Panc1 (cell line): ENCODE results near the gene CLP1. TPM values are rescaled to one million over a fixed set of nuclear protein-coding genes. Genes with fewer than 3 reads are reported as not detected.

ENCODE experiments used
- ATAC-seq: fragments of 200-7000 bp; cut with Tn5 transposase; 2 replicates; pipeline ENCODE4 v1.9.1; 2020; ENCODE audit warnings: mild to moderate bottlenecking, moderate library complexity
- BruUV-seq: library from RNA; stranded (reverse); fragments of 400-500 nt; replicated peaks from 2 replicates; lab custom pipeline; 2021; lab: Mats Ljungman, UMichigan
- CTCF ChIA-PET: fragments of 300-600 bp; sonication (Branson Sonifier 250); formaldehyde crosslinking; loops from one replicate; lab custom pipeline; 2022; ENCODE audit warnings: antibody characterized with exemption; lab: Charles Lee
- POLR2A ChIA-PET: fragments of 300-600 bp; sonication (Branson Sonifier 250); formaldehyde crosslinking; loops from one replicate; lab custom pipeline; 2022; ENCODE audit warnings: antibody characterized with exemption; lab: Charles Lee
- DNase-seq: peaks from one replicate; pipeline ENCODE4 v3.0.0-alpha.2; 2010; ENCODE audit warnings: low read depth, low spot score
- H3K27ac ChIP-seq: 2 replicates; pipeline ENCODE4 v1.5.1; 2011; ENCODE audit warnings: mild to moderate bottlenecking, low read length, inconsistent platforms
- H3K27me3 ChIP-seq: fragments of 200-500 bp; sonication (Bioruptor generic); 2 replicates; pipeline ENCODE4 v1.6.0; 2014; ENCODE audit warnings: low read length, inconsistent platforms; ENCODE audit not compliant: control insufficient read depth, insufficient read depth
- H3K36me3 ChIP-seq: fragments of 200-500 bp; sonication (Bioruptor generic); 2 replicates; pipeline ENCODE4 v1.5.1; 2014; ENCODE audit warnings: inconsistent platforms, mild to moderate bottlenecking, low read length, moderate library complexity; ENCODE audit not compliant: control insufficient read depth, insufficient read depth
- H3K4me1 ChIP-seq: 2 replicates; pipeline ENCODE4 v1.5.1; 2011; ENCODE audit warnings: inconsistent platforms, mild to moderate bottlenecking, low read length, moderate library complexity; ENCODE audit not compliant: control insufficient read depth, insufficient read depth
- H3K4me3 ChIP-seq, 2 experiments: 2 replicates each; pipeline ENCODE4 v1.5.1; 2011 to 2012; ENCODE audit warnings: low read depth in 2 of 2, low read length in 2 of 2, mild to moderate bottlenecking in 2 of 2, inconsistent platforms in 1 of 2, moderate library complexity in 1 of 2
- H3K9me3 ChIP-seq: fragments of 200-500 bp; sonication (Bioruptor generic); 2 replicates; pipeline ENCODE4 v1.5.1; 2014; ENCODE audit warnings: low read depth, mild to moderate bottlenecking, inconsistent platforms, low read length, moderate library complexity; ENCODE audit not compliant: control insufficient read depth, insufficient read depth
- POLR2AphosphoS5 ChIP-seq: IDR thresholded peaks from 2 replicates; pipeline ENCODE4 v1.6.1; 2012; ENCODE audit warnings: mild to moderate bottlenecking, low read depth, low read length, moderate library complexity
- REST ChIP-seq, 2 experiments: IDR thresholded peaks; 2 replicates each; pipeline ENCODE4 v1.6.1; 2011 to 2012; ENCODE audit warnings: low read depth in 2 of 2, control low read depth in 1 of 2, low read length in 1 of 2, mild to moderate bottlenecking in 1 of 2, moderate library complexity in 1 of 2; ENCODE audit not compliant: insufficient read depth in 1 of 2
- SIN3A ChIP-seq: IDR thresholded peaks from 2 replicates; pipeline ENCODE4 v1.6.1; 2012; ENCODE audit warnings: low read depth, mild to moderate bottlenecking, low read length, moderate library complexity, borderline replicate concordance; ENCODE audit not compliant: insufficient read depth
- TCF7L2 ChIP-seq: IDR thresholded peaks from 2 replicates; pipeline ENCODE4 v1.6.1; 2011; ENCODE audit warnings: mild to moderate bottlenecking, low read depth, low read length, inconsistent platforms
- in situ Hi-C: cut with HindIII; loops from 2 replicates; pipeline ENCODE4 v1.10.0; 2016; ENCODE audit warnings: low sequenced_read_pairs, low pct_unique_long_range_greater_than_20kb
- intact Hi-C: fragments of 100-400 bp; cut with micrococcal nuclease; formaldehyde crosslinking; loops from one replicate; pipeline ENCODE4 v1.10.0; 2022; ENCODE audit not compliant: unreplicated experiment
- total RNA-seq: library from RNA; stranded (reverse); gene quantifications from one replicate; pipeline ENCODE4 v1.2.1, GENCODE V29; 2021; ENCODE audit not compliant: unreplicated experiment
- TF ChIP-seq, protein P1 (sequence below): fragments of 450-650 bp; IDR thresholded peaks from 2 replicates; pipeline ENCODE4 v1.5.1; 2017; ENCODE audit warnings: mild to moderate bottlenecking

Gene CLP1
- total RNA-seq, 1 experiment from 2014 or later = 17.7 TPM

DNA sequence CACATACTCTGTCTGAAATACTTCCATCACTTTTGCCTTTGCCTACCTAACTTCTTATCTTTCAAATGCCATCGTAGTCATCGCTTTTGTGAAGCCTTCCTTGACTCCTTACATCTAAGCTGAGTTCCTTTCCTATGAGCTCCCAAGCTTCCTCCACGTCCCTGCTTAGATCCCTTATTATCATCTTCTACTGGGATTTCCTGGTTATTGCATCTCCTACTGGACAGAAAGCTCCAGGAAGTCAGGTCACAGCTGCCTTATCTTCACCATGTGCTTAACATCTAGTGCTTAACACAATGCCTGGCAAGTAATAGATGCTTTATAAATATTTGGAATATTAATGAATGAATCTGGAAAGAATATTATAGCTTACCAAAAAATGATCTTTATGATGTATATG is 13.8 kb upstream of the CLP1 start:
- Histone ChIP-seq H3K36me3 (no peaks in the 10 kb centered on the region), H3K4me3 (no peak overlapping the region), H3K9me3 (no peaks in the 10 kb centered on the region), H3K27ac (no peak overlapping the region), H3K27me3 (peaks cover 5% of the 10 kb centered on the region; the same call in 1 of the 2 replicates), H3K4me1 (peaks cover 27% of the 10 kb centered on the region)
- ChIA-PET CTCF (interaction anchor here (0.5 to 2.3 kb wide), 9 partner anchors 13 to 371 kb away, joined by 3 to 15 read pairs (median 3); partner anchors contain the start of gene UBE2L6), POLR2A (interaction anchor here (0.5 to 0.6 kb wide), 3 partner anchors 36 to 282 kb away, joined by 4 to 5 read pairs (median 5); no protein-coding TSS in a partner anchor)
- DNase-seq = no peak
- in situ Hi-C loops = no loop called here
- TF ChIP-seq, protein P1, sequence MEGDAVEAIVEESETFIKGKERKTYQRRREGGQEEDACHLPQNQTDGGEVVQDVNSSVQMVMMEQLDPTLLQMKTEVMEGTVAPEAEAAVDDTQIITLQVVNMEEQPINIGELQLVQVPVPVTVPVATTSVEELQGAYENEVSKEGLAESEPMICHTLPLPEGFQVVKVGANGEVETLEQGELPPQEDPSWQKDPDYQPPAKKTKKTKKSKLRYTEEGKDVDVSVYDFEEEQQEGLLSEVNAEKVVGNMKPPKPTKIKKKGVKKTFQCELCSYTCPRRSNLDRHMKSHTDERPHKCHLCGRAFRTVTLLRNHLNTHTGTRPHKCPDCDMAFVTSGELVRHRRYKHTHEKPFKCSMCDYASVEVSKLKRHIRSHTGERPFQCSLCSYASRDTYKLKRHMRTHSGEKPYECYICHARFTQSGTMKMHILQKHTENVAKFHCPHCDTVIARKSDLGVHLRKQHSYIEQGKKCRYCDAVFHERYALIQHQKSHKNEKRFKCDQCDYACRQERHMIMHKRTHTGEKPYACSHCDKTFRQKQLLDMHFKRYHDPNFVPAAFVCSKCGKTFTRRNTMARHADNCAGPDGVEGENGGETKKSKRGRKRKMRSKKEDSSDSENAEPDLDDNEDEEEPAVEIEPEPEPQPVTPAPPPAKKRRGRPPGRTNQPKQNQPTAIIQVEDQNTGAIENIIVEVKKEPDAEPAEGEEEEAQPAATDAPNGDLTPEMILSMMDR = no peak
- TF ChIP-seq REST (IDR thresholded peaks at IDR 0.05; ENCODE audit: insufficient read depth in 1 of 2, low read depth in 2 of 2, low read length in 1 of 2) = no peak
- no peak for TF ChIP-seq POLR2AphosphoS5
- no peak for TF ChIP-seq TCF7L2
- no peak for TF ChIP-seq SIN3A
- BruUV-seq = no TSS peak
- ATAC-seq = no peak
- intact Hi-C loops = loop anchor here (5.0 to 10.0 kb wide), 2 partner anchors 189 to 297 kb away; no protein-coding TSS in a partner anchor

DNA sequence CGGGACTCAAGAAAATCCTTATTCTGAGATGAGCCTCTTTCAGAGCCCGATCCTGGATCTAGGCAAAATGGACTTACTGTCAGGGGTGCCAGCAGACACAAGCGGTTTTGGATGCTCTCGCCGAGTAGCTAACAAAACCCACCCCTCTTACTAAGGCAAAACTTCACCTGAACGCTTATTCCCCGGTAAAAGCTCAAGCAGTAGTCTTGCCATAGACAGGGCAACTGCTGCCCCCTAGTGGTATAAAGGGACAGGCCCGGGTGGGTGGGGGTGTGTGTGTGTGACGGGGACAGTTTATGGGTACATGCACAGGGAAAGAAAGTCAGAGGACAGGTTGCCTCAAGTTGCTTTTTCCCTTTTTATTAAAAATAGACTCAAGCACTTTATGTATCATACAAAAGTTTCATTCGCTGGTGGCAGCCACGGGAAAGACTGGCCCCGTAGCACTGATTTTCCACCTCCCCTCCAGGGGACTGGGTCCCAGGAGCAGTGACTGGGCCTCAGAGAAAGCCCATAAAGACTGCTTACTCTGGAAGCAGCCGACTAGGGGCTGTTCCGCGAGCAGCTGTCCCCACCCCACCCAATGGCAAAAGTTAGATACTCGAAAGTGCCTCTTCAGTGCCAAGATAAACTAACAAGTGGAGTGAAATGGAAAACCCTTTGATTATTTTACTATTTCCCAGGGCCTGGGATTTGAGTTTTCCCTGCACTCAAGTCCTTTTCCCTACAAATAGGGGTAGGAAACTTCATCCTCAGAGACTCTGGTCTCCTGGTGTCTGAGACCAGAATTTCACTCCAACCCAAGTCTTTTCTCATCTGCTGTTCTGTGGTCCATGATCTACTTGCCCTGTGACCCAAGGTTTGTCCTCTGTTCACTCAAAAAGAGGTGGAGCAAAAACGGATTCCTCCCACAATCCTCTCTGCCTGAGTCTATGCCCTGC is 12.5 kb upstream of the CLP1 start:
- no TSS peak for BruUV-seq
- ATAC-seq (peak; percentile 77), DNase-seq (no peak)
- intact Hi-C loops = loop anchor here (5.0 to 10.0 kb wide), 2 partner anchors 190 to 298 kb away; no protein-coding TSS in a partner anchor
- CTCF ChIA-PET = interaction anchor here (0.6 to 2.3 kb wide), 10 partner anchors 12 to 320 kb away, joined by 3 to 12 read pairs (median 4); partner anchors contain the start of gene UBE2L6
- no peak for TF ChIP-seq TCF7L2
- TF ChIP-seq SIN3A = no peak
- no peak for TF ChIP-seq REST (IDR thresholded peaks at IDR 0.05; ENCODE audit: insufficient read depth in 1 of 2, low read depth in 2 of 2, low read length in 1 of 2)
- TF ChIP-seq POLR2AphosphoS5 = peak; percentile 44
- TF ChIP-seq, protein P1 = peak; percentile 94
- Histone ChIP-seq H3K27ac (no peak overlapping the region), H3K4me1 (peaks cover 25% of the 10 kb centered on the region), H3K36me3 (no peaks in the 10 kb centered on the region), H3K9me3 (no peaks in the 10 kb centered on the region), H3K4me3 (no peak overlapping the region), H3K27me3 (peaks cover 10% of the 10 kb centered on the region; the same call in 1 of the 2 replicates)
- POLR2A ChIA-PET = interaction anchor here (0.5 to 0.6 kb wide), 2 partner anchors 31 to 111 kb away, joined by 3 read pairs; no protein-coding TSS in a partner anchor
- in situ Hi-C loops = no loop called here
